Measurements from ENCODE around the gene KIF16B.

- TF ChIP-seq CTCF (conservative IDR thresholded peaks at IDR 0.05) (no peak), ZFX (IDR thresholded peaks at IDR 0.05) (no peak)
Measured at GRCh38 chr20:16427571-16427970, 145.7 kb downstream of the KIF16B start.

Data from C4-2B (cell line).